HG03135 (cell line): ENCODE data around the gene POLN.

Experiments
- ATAC-seq: cut with Tn5 transposase; IDR thresholded peaks from one replicate; pipeline ENCODE4 v1.9.1; 2021; ENCODE audit warnings: mild to moderate bottlenecking, moderate library complexity; ENCODE audit not compliant: unreplicated experiment

POLN gene

GRCh38 chr4:2089222-2089621, 152.7 kb downstream of the POLN start:
- ATAC-seq, result no peak

DNA sequence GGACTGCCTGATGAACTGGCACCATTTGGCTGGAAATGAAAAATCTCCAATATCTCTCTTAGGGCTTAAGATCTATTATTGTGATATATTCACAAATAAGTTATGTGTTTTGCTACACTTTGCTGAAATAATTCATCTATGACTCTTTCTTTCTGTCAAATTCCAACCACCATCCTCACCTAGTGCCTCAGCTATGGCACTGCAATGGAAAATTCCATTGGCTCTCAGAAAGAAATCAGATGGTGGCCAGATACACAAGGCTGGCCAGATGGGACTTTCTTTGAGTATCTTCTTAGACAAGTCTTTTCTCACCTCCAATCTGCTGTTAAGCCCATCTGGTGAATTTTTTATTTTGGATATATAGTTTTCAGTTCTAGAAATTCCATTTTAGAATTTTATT, 154.8 kb downstream of the POLN start:
- no peak for ATAC-seq

GRCh38 chr4:2085496-2085901, 156.4 kb downstream of the POLN start:
- ATAC-seq, result no peak

DNA sequence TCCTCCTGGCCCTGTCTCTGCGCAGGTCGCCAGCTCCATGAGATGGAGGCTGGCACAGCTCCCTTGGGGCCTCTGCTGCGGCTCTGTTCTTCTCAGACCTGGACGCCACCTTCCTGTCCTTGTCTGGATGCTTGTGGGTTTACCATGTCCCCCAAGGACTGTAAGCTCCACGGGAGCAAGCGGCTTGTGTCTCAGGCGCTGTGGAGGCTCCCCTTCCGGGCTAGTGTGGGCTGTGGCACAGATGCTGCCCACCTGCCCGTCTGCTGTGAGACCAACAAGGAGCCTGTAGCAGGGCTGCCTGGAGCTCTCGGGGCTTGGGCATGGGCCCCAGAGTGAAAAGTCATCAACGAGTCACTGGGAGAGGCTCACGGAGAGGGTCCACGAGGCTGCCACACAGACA, 157.6 kb downstream of the POLN start:
- no peak for ATAC-seq

- no peak for ATAC-seq
Measured at GRCh38 chr4:2083826-2084160, 158.1 kb downstream of the POLN start.

DNA sequence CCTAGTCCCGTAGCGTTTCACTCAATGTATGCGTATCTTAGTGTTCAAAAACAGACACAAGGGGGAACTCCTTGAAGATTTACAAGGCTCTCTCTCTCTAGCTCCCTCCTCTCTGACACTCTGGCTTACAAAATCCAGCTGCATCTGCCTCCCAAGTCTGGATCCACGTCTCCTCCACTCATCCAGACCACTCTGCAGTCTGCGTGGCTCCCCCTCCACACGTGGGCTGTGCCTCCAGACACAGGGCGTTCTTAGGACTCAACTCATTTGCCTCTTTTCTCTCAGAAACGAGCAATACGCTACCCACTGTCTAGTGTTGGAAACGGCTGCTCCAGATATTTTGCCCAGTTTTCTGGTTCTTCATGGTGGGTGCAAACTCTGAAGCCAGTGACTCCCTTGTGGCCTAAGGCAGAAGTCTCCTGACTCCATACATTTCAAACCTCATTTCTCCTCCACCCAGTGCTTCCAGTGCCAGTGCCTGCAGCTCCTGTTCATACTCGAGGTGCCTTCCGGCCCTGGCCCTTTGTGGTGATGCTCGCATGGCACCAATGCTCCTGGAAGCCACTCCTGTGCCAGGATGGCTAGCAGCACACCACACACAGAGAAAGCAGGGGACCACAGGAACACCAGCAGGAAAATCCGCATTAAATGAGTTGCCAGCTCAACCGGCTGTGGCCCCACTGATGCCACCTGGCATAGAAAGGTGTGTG, 158.7 kb downstream of the POLN start:
- ATAC-seq, result no peak

GRCh38 chr4:2082627-2083026, 159.3 kb downstream of the POLN start:
- ATAC-seq, result no peak

DNA sequence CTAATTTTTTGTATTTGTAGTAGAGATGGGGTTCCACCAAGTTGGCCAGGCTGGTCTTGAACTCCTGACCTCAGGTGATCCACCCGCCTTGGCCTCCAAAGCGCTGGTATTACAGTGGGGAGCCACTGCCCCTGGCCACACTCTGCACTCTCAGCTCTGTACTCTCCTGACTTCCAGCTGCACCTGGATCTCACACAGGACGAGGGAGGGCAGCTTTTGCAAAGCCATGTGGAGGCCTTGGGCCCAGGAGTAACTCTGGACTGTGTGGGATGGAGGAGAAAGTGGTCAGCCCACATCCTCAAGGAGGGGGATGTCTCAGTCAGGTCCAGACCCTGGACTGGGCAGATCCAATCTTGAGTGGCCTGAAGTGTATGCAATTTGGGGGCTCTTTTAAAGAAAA, 159.8 kb downstream of the POLN start:
- no peak for ATAC-seq

GRCh38 chr4:2081540-2081939, 160.4 kb downstream of the POLN start:
- ATAC-seq, result no peak

GRCh38 chr4:2080429-2081300, 161.3 kb downstream of the POLN start:
- ATAC-seq, result no peak

DNA sequence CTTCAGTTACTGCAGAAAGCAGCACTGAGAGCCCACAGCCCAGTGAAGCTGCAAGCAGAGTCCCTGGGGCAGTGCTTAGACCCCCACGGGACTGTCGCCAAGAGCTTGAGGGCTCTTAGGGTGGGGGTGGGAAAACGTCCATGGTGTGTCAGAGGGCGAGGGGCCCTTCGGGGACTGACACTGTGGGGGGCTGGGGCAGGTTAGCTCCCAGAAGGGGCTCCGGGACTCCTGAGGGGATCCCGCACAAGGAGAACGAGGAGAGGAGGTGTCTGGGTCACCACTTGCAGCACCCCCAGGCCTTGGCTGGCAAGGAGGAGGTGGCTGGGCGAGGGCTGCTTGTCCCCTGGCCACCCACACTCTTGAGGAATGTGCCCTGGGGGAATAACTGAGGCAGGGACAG, 162.0 kb downstream of the POLN start:
- no peak for ATAC-seq

DNA sequence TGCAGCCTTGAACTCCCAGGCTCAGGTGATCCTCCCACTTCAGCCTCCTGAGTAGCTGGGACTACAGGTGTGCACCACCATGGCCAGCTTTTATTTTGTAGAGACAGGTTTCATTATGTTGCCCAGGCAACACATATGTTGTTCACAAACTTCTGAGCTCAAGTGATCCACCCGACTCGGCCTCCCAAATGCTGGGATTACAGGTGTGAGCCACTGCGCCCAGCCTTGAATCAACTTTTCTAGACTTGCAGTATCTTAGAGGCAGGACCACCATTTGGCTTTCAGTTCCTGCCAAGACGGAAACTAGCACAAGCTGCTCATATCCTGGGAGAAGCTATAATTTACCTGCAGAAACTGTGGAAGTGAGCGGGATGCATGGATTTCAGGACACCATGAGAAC, 162.9 kb downstream of the POLN start:
- no peak for ATAC-seq

GRCh38 chr4:2078584-2078983, 163.3 kb downstream of the POLN start:
- no peak for ATAC-seq

DNA sequence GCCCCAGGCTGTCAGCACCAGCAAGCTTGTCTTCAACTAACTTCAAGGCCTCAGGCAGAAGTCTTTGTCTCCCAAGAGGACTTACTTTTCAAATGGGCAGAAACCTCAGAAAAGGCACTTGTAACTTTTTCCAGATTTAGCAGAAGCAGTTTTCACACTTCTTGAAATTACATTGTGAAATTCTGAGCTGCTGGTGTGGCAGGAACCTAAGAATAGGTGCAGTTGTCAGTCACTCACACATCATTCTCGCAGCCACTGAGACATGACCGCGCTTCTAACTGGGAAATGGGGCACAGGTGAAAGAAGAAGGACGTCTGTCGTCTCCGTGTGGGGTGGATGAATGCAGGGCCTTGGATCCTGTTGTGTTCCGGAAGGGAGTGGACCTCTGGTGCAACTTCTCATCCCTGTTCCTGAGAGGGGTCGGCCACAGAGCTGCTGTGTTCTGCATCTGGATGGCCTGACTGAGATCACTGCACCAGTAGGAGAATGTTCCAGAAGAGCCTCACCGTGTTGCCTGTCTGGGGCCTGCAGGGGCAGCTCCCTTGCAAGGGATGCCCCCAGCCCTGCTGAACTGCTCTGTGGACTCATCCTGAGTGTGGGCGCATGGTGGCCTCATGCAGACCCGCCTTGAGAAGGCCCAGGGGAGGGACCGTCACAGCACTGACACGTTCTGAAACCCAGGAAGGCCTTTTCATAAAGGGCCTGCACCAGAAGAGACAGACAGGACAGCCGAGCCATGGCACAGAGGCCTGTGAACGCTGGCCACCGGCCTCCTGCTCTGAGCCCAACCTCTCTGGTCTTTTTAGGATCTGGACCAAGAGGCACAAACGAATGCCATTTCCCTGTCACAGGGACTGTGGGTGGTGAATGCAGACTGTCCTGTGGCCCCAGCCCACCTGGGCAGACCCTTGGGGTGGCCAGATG, 164.1 kb downstream of the POLN start:
- ATAC-seq, result no peak

GRCh38 chr4:2076908-2077536, 164.9 kb downstream of the POLN start:
- no peak for ATAC-seq

GRCh38 chr4:2075987-2076907, 165.7 kb downstream of the POLN start:
- no peak for ATAC-seq

- ATAC-seq, result no peak
Measured at GRCh38 chr4:2075171-2075986, 166.5 kb downstream of the POLN start.

DNA sequence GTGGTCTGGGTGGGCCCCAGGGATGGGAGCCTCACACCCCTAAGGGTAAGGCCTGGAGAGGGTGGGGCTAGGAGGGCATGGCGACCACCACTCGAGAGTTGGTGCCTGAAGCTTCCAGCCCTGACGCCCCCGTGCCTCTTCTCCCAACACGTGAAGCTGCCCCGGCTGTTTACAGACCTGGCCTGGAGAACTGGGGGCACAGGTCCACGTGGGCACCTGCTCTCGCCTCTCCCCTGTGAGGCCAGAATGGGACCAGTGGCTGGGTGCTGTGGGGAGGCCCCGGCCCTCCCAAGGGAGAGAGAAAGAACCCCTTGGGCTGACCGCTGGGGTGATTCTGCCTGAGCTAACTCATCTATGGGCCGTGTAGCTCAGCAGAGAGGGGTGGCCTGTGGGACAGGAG, 167.3 kb downstream of the POLN start:
- no peak for ATAC-seq
